Osteocyte (in vitro differentiated cells): Measurements from ENCODE around the gene GPNMB. TPM values are rescaled to one million over a fixed set of nuclear protein-coding genes. Genes with fewer than 3 reads are reported as not detected.
A peak's percentile ranks its signal among the peaks of the same experiment; 100 is the strongest.
"Not testable (repeated sequence)": the region's sequence is repeated elsewhere in the genome, so short reads cannot be mapped to it uniquely, and the experiment has no call there.

Source experiments
- DNase-seq: peaks from one replicate; pipeline ENCODE4 v3.0.0; 2021; ENCODE audit warnings: mixed read lengths; ENCODE audit not compliant: unreplicated experiment; ENCODE audit errors: extremely low spot score
- H3K27ac Mint-ChIP-seq: one replicate; pipeline ENCODE4 v1.8.0; 2021; ENCODE audit warnings: mild to moderate bottlenecking, mixed read lengths; ENCODE audit not compliant: unreplicated experiment
- H3K27me3 Mint-ChIP-seq: one replicate; pipeline ENCODE4 v1.8.0; 2021; ENCODE audit warnings: mixed read lengths; ENCODE audit not compliant: unreplicated experiment
- H3K36me3 Mint-ChIP-seq: one replicate; pipeline ENCODE4 v1.8.0; 2021; ENCODE audit warnings: mixed read lengths; ENCODE audit not compliant: unreplicated experiment
- H3K4me1 Mint-ChIP-seq: one replicate; pipeline ENCODE4 v1.8.0; 2021; ENCODE audit warnings: mixed read lengths; ENCODE audit not compliant: unreplicated experiment
- H3K4me3 Mint-ChIP-seq: one replicate; pipeline ENCODE4 v1.8.0; 2021; ENCODE audit warnings: mild to moderate bottlenecking, moderate library complexity, mixed read lengths; ENCODE audit not compliant: unreplicated experiment
- H3K9me3 Mint-ChIP-seq: one replicate; pipeline ENCODE4 v1.8.0; 2021; ENCODE audit warnings: mixed read lengths; ENCODE audit not compliant: unreplicated experiment
- total RNA-seq: library from RNA; stranded (reverse); gene quantifications from 2 replicates; pipeline ENCODE4 v1.2.1, GENCODE V29; 2021
- TF ChIP-seq, protein P1 (sequence below): fragments of 200-600 bp; sonication (generic); IDR thresholded peaks from 2 replicates; pipeline ENCODE4 v1.5.0; 2021; ENCODE audit warnings: antibody characterized with exemption, mild to moderate bottlenecking, moderate library complexity

Gene GPNMB
- total RNA-seq, 1 donor from 2014 or later: 97.2 TPM

DNA sequence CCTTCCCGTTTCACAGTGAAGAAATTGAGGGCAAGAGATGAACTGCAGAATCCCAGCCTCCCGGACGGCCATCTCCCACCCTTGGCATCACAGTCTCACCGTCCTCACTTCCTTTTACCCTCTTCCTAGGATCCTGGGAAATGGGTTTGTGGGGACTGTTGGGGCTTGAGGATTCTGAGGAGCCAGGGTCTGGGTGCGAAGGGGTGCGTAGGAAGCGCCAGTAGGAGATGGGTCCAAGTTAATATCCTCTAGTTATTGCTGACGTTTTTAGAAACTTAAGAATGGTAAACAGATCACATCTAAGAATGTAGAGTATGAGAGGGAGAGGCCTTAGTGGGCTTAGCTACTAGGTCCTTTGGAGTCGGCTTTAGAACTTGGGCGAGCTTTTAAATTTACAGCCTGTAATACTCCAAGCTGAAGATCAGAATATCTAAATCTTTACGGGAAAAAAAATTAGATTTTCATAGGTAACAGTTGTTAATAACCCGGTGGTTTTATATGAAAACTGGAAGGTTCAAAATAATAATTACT is 53.3 kb downstream of the GPNMB start:
- TF ChIP-seq, protein P1, sequence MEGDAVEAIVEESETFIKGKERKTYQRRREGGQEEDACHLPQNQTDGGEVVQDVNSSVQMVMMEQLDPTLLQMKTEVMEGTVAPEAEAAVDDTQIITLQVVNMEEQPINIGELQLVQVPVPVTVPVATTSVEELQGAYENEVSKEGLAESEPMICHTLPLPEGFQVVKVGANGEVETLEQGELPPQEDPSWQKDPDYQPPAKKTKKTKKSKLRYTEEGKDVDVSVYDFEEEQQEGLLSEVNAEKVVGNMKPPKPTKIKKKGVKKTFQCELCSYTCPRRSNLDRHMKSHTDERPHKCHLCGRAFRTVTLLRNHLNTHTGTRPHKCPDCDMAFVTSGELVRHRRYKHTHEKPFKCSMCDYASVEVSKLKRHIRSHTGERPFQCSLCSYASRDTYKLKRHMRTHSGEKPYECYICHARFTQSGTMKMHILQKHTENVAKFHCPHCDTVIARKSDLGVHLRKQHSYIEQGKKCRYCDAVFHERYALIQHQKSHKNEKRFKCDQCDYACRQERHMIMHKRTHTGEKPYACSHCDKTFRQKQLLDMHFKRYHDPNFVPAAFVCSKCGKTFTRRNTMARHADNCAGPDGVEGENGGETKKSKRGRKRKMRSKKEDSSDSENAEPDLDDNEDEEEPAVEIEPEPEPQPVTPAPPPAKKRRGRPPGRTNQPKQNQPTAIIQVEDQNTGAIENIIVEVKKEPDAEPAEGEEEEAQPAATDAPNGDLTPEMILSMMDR: no peak

DNA sequence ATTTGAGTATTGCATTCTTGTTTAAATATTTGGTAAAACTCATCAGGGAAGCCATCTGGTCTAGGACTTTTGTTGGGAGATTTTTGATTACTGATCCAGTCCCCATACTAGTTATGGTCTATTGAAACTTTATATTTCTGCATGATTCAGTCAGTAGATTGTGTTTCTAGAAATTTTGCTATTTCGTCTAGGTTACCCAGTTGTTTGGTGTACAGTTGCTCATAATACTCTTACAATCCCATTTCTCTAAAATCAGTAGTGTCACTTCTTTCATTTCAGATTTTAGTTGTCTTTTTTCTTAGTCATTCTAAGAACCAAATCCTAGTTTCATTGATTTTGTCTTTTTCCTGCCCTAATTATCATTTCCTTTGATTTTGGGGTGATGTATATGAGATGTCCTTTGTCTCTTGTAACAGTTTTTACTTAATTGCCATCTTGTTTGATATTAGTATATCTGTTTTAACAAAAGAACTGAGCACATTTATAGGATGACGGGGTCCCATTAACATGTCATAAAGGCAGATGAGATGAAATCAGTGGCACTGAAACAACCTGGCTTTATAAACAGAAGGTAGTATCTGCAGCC is 60.5 kb downstream of the GPNMB start:
- no peak overlapping the region for H3K4me3 Mint-ChIP-seq
- H3K27ac Mint-ChIP-seq: peak overlapping the region; percentile 21
- peaks cover 15% of the 10 kb centered on the region for H3K4me1 Mint-ChIP-seq
- no peaks in the 10 kb centered on the region for H3K27me3 Mint-ChIP-seq
- TF ChIP-seq, protein P1: no peak
- DNase-seq: no peak
- H3K9me3 Mint-ChIP-seq: no peaks in the 10 kb centered on the region
- peaks cover 74% of the 10 kb centered on the region for H3K36me3 Mint-ChIP-seq

More for the DNA sequence above, 53.3 kb downstream of the GPNMB start:
- no peak for DNase-seq
- peak overlapping the region; percentile 91 for H3K4me3 Mint-ChIP-seq
- H3K27me3 Mint-ChIP-seq: no peaks in the 10 kb centered on the region
- H3K36me3 Mint-ChIP-seq: peaks cover 14% of the 10 kb centered on the region
- H3K9me3 Mint-ChIP-seq: no peaks in the 10 kb centered on the region
- peaks cover 48% of the 10 kb centered on the region for H3K4me1 Mint-ChIP-seq
- peak overlapping the region; percentile 93 for H3K27ac Mint-ChIP-seq

DNA sequence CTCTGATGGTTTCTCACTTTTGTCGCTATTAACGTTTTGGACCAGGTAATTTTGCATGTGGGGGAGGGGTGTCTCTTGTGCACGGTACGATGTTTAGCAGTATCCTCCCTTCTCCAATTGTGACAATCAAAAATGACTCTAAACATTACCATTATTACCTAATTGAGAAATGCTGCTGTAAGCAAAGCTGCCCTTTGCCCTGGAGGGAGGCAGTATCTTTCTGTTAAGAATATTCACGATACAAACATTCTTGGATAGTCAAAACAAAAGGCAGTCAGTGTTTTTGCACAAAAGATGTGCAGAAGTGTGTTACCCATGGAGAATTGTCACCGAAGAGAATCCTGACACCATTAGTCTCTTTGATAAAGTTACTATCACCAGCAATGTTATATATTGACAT is 62.2 kb downstream of the GPNMB start:
- H3K4me1 Mint-ChIP-seq: peaks cover 10% of the 10 kb centered on the region
- DNase-seq: no peak
- no peak overlapping the region for H3K4me3 Mint-ChIP-seq
- H3K36me3 Mint-ChIP-seq: peaks cover 79% of the 10 kb centered on the region
- H3K27me3 Mint-ChIP-seq: no peaks in the 10 kb centered on the region
- no peak overlapping the region for H3K27ac Mint-ChIP-seq
- no peaks in the 10 kb centered on the region for H3K9me3 Mint-ChIP-seq
- TF ChIP-seq, protein P1: no peak

DNA sequence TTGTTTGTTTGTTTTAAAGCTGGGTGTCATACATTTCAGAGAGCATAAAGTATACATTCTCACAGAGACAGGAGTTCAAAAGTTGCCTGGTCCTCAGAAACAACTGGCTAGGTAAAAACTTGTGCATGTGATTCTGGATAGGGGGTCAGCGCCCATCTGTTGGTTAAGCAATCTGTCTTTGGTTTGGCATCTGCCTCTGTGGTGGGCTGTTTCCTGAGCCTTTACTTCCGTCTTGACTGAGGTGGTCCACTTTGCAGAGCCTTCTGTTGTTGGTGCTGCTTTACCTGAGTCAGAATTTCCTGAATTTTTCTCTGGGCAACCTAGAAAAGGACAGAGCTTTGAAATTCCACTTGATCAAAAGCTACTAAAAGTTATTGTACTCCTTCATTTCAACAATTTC is 65.6 kb downstream of the GPNMB start:
- H3K9me3 Mint-ChIP-seq, H3K27ac Mint-ChIP-seq, H3K4me3 Mint-ChIP-seq, H3K4me1 Mint-ChIP-seq, H3K27me3 Mint-ChIP-seq, DNase-seq: not testable (repeated sequence)
- peaks cover 71% of the 10 kb centered on the region for H3K36me3 Mint-ChIP-seq

- no peaks in the 10 kb centered on the region for H3K9me3 Mint-ChIP-seq
- no peak for DNase-seq
- no peaks in the 10 kb centered on the region for H3K4me1 Mint-ChIP-seq
- H3K27ac Mint-ChIP-seq: no peak overlapping the region
- H3K27me3 Mint-ChIP-seq: no peaks in the 10 kb centered on the region
- H3K36me3 Mint-ChIP-seq: peaks cover 61% of the 10 kb centered on the region
- H3K4me3 Mint-ChIP-seq: no peak overlapping the region
- TF ChIP-seq, protein P1: no peak
Measured at GRCh38 chr7:23315366-23315765, 68.8 kb downstream of the GPNMB start.

Other genes starting within 250 kb of the GPNMB start
- 52.3 and 56.9 TPM in 2 replicates for gene HYCC1, start 232.6 kb upstream of the GPNMB start, total RNA-seq
- 48.1 and 50.2 TPM in 2 replicates for gene KLHL7, start 141.0 kb upstream of the GPNMB start, total RNA-seq
- 27.0 and 27.4 TPM in 2 replicates for gene NUP42, start 64.7 kb upstream of the GPNMB start, total RNA-seq
- 44.8 and 46.2 TPM in 2 replicates for gene MALSU1, start 52.6 kb downstream of the GPNMB start, total RNA-seq
- gene IGF2BP3, start 223.7 kb downstream of the GPNMB start, total RNA-seq: 70.0 and 70.5 TPM in 2 replicates